H4 (cell line): ENCODE results near the gene HAPLN3. TPM values are rescaled to one million over a fixed set of nuclear protein-coding genes. Genes with fewer than 3 reads are reported as not detected.

Experiments
- DNase-seq: peaks from one replicate; pipeline ENCODE4 v3.0.0-alpha.2; 2015; ENCODE audit warnings: low spot score
- total RNA-seq: library from RNA; depleted of rRNA; stranded (reverse); fragments of >200 nt; shearing (Covaris generic); gene quantifications from 2 replicates; pipeline ENCODE4 v1.2.3, GENCODE V29; 2014

Gene HAPLN3
- total RNA-seq, 1 experiment from 2014 or later: 12.6 TPM

DNA sequence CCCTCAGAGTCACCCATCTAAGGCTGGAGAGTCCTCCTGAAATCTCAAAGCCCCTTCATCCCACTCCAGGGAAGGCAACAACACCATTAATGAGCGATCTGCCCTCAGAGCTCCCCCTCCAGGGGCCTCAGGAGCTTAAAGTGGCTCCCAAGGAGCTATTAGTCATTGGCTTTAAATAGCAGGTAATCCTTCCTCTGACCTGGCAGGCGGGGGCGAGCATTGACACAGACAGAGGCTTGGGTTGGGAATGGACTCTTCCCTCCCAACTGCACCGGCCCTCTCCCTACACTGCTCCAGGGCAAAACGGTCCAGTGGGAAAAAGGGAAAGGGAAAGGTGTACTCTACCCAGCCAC is 16.4 kb upstream of the HAPLN3 start:
- no peak for DNase-seq

DNA sequence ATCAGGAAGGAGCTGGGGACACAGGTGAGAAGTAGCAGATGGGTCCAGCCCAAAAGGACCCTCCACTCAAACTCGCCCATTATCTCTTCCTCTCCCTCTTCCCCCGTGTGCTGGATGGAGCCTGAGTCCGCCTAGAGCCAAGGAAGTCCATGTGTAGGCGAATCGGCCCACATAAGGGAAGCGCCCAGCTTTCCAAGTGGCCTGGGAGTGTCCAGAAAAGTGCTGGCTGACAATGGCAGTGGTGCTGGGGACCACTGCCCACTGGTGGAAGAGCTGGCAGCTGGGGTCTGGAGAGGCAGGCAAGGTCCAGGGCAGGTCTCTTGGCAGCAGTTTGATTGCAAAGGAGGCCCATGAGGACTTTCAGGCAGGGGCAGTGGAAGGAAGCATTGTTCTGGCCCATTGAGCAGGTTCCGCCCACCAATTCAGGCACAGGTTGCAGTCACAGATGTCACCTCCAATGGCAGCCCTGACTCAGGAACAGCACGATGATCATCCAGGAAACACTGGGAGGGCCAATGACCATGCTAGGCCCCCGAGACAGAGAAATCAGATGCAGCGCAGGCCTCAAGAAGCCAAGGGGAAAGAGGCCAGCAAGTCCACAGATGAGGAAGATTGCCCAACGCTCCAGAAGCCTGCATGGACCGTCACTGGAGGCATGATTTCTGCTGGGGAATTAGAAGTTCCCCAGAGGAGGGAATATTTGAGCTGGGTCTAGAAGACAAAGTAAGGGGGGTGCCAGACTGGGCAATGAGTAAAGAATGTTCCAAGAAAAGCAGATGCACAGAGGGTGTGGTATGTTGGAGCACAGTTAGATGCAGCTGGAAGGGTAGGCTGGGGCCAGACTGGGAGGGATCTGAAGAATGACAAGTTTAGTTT is 14.8 kb upstream of the HAPLN3 start:
- no peak for DNase-seq

DNA sequence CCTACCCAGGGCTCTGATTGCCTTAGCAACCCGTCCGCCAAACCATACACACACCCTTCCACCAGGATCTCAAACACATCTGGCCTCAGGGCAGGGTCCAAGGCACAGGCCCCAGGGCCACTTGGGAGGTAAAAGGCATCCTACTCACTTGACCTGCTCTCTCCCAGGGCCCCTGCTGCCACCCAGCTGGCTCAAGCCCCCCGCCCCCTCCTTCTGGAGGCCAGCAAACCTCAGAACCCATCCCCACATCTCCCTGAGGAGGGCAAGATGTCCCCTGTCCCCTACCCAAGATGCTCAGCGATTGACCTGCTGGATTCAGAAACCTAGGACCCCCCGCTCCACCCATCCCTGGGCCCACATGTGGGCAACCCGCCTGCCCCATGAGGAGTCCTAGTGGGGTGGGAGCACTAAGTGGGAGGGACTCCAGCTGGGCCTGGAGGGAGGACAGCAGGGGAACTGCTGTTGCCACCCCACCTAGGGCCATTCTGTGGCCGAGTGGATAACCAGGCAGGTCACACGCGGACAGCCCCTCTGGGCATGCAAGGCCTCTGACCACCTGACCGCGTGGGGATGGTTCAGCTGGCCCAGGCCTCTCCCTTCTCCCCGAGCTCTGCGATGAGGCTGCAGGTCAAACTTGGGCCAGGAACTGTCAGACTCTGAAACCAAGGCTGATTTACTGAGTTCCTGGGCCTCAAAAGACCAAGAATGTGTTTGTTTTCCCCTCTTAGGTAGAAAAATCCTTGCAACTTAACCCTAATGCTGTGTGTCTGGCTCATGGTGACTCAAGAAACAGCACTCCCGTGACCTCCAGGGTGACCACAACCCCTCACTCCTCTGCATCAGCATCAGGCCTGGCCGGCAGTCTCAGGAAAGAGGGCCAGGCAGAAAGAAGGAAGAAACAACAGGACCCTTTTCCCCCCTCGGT is 13.6 kb upstream of the HAPLN3 start:
- DNase-seq: no peak

DNA sequence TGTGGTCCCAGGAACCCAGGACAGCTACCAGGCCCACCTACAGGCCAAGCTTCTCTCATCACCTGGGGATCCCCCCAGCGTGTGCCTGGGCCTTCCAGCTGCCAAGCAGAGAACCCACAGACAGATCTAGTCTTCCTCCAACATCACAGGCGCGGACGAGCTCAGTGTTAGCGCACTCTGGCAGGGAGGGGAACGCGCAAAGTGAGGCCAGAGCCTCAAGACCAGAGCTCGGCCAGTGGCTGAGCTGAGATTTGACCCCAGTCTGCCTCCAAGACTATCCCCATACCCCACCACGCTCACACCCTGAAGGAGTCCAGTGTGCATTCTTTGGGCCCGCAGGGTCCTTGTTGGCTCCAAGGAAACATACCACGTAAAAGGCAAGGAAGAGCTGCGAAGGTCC is 12.8 kb upstream of the HAPLN3 start:
- DNase-seq: no peak

DNA sequence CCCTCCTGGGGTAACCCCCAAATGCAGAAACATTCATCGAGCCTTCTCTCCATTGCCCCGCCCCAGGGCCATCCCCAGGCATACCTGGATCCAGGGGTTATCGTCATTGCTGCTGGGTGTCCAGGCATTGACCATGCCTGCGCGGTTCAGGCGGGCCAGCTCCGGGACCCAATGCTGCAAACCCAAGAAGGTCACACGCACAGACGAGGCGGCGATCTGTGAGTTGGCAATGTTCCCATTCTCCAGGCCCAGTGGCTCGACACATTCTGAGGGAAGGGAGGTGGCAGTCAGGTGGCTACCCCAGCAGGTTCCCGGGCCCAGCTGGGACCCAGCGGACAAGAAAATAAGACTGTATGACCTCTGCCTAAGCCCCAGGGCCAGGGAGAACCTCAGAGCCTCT is 11.8 kb upstream of the HAPLN3 start:
- DNase-seq: no peak

DNA sequence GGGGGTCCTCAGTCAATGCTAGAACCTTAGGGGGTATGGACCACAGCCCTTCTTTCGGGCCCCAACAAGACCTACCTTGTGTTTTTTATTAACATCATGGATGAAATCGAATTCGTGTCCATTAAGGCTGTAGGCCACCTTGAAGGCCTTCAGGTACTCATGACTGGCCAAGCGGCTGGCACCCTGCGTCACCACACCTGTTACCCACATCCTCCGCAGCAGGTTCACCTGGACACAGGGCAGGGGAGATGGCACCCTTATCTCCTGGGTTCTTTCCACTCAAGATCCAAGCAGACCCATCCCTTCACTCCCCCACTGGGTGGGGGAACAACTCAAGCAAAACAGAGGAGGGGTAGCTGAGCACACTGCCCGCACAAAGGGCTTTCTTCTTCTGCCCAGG is 11.2 kb upstream of the HAPLN3 start:
- no peak for DNase-seq

DNA sequence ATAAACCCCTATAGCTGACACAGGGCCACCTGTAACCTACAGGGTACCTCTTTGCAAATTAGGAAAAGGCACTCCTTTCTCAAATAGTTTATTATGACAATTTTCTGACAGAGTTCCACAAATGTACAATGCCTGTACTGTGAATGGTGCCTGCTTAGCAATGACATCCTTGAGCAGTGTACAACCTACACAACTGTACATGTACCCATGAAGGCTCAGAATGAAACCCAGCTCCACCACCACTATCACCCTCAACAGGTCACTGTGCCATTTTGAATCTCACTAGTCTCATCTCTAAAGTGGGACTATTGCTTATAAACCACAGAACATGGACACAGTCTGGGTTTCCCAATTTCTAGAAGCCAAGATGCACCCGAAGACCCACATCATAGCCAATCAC is 10.8 kb upstream of the HAPLN3 start:
- no peak for DNase-seq

DNA sequence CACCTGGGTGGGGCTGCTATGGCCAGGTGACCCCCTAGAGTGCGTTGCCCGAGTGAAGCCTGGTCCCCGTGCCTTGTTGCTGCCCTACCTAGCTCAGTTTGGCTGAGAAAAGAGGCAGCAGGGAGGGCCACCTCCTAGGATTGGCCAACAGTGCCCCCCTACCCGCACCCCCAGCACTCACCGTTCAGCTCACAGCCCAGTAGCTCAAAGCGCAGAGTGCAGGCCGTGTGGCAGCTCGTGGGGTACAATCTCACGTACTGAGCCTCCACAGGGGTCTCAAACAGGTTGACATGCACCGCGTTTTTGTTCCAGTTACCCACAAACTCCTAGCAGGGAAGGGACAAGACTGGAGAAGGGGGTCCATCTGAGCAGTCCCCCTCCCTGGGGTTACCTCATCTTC is 10.2 kb upstream of the HAPLN3 start:
- no peak for DNase-seq

DNA sequence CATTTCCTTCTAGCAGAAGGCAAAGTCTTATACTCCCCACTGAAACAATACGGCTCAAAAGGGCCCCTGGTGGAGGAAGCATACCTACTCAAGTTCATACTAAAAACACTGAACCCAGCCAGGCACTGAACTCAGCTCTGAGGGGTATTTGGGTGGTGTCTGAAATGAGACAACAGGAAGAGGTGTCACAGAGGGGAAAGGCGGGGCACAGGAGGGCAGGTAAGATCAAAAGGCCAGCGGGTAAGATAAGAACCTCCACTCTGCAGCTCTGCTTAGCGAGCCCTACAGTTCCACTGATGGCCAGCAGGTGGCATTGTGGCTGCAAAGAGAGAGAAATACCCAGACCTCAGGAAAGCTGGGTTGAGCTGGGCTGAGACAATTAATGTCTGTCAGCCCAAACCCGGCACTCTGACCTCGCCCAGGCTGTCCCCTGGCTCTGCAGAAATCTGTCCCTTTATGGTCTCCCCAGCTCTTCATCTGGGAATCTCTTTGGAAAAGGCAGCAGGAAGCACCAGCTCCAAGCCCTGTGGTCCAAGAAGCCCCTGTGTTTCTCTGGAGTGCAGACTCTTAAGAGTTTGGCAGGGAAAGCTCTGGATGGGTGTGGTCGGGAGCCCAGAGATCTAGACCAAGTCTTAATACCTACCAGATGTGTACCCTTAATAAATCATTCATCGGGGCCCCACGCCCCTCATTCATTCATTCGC is 9.4 kb upstream of the HAPLN3 start:
- DNase-seq: peak; percentile 58

DNA sequence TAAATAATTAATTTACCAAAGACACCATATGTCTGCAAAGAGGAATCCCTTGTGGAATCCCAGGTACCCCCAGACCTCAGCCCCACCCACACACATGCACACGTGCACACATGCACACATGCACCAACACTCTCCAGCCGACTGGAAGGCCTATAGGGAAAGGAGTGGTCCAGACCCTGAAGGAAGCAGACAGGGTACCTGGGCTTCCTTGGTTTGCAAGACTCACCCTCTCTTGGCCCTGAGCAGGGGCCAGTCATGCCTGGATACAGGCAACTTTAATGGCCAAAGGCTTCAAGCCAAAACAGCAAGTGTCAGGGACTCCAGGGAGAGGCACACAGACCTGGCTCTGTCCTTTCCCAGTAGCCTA is 8.9 kb upstream of the HAPLN3 start:
- DNase-seq: no peak

DNA sequence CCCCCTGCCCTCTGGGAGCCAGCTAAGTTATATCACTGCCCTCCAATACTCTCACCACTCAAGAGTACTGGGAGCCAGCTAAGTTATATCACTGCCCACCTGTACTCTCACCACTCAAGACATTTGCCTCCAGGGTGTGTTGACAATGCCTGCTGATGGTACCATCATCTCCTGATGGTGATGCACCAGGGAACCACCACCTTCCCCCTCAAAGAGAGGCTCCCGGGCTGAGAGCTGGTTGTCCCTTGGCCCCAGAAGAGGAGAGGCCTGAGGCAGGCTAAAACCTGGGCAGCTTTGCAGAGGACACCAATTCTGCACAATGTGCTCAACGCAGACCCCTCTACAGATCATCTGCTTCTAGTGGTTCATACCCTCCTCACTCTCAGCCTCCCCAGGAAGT is 7.5 kb upstream of the HAPLN3 start:
- no peak for DNase-seq

DNA sequence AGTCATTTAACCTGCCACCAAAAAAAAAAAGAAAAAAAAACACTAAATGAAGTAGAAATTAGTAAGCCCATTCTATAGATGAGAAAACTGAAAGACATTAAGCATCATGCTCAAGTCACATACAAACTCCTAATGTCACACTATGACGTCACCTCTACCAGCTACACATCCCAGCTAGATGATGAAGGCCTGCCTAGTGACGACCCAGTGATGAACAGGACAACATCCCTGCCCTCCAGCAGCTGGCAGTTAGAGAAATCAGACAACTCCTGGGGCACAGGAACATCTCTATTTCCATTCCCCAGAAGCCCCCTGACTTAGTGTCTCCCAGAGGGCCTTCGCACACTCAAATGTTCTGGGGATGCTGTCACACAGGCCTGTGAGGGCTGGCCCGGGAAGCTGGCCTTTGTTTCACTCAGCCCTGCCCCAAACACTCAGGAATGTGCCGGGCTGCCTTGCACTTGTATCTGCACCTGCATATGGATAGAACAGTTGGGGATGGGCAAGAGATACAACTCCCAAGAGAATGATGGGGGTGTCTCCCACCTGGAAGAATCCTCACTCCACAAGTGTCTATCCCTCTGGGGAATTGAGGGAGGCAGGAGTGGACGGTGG is 7.0 kb upstream of the HAPLN3 start:
- DNase-seq: no peak

DNA sequence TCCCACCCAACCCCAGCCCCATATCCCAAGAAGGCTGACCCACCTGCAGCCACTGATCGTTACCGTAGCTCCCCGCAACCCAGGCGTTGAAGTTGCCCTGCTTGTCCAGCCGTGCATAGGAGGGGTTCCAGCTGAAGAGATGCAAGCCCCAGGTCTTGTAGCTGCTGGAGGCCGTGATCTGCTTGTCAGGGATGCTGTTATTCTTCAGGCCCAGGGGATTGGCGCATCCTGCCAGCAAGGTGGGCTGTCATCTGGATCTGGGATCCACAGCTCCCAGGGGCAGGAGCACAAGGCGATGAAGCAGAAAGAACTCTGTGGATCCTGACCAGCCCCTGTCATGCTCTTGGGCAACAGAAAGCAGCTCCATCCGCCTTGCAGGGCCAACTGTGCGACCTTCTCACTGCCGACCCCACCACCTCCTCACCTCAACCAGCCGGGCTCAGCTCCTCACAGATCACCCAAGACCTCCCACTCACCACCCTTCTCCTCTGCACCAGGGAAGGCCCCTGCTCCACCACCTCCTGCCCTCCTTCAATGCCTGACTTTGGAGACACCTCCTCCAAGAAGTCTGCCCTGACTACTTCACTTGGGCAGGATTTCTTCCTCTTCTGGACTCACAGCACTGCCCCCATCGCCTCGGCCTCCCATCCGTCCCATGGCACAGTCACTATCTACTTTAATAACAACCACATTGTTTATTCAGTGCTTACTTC is 6.3 kb upstream of the HAPLN3 start:
- DNase-seq: no peak

DNA sequence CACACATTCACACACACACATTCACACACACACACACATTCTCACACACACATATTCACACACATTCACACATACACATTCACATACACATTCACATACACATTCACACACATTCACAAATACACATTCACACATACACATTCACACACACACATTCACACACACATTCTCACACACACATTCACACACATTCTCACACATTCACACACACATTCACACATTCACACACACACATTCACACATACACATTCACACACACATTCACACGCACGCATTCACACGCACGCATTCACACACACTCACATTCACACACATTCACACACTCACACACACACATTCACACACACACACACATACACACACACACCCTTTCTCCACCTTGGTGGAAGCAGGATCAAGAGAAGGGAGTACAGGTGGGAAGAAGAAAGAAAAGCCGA is 5.7 kb upstream of the HAPLN3 start:
- DNase-seq: no peak

DNA sequence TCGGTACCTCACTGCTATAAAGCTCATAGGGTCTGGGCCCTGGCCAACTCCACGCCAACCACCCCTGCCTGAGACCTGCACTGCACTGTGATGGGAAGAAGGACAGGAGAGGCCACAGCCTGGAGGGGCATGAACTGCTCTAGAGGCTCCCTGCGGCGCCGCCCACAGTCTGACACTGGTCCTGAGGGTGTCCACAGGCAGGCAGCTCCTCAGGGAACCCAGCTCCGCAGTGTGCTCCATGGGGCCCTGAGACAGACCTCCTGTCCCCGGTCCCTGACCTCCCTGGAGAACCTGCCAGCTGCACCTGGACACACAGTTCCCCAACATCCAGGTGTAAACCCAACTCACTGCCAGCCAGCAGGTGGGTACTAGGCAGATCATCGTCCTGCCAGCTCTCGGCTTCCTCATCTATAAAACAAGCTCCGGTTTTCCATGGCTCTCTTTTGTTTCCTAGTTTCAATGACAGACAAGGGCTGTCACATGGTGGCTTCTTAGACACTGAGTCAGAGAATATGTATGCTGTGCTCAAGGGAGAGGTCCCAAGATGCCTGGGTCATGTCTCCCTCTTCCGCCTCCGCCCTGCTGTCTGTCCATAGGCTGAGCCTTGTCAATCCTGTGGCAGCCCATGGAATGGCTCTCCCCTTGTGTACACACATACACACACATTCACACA is 5.1 kb upstream of the HAPLN3 start:
- DNase-seq: no peak

DNA sequence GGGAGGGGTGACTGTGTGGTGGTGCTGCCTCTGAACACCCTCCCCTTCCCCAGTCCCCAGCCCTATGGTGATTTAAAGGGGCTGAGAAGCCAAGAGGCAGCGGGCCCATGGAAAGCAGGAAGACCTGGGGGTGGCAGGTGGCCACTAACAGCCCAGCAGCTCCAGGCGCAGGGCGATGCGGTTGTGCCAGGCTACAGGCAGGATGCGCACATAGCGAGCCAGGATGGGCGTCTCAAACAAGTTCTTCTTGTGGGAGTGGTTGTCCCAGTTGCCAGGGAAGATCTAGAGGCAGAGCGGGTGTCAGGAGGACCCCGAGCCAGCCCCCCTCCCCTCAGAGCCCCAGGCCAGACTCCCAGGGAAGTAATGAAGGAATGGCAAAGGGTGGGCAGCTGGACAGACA is 3.9 kb upstream of the HAPLN3 start:
- no peak for DNase-seq

DNA sequence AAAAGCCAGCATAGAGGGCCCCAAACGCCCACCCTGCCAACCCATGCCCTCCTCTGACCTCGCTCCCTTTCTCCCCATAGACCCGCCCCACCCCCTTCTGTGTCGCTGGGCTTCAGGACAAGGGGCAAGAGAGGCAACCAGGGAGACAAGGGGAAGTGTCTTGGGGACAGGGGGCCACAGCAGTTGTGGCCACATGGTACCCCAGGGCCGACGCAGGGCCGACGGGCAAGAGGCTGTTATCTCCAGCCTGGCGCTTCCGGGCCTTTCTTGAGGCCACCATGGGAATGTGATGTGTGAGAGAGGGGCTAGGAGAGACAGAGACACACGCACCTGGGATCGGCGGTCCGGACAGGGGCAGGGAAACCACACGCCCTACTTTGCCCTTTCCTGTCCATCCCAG is 3.4 kb upstream of the HAPLN3 start:
- DNase-seq: no peak

DNA sequence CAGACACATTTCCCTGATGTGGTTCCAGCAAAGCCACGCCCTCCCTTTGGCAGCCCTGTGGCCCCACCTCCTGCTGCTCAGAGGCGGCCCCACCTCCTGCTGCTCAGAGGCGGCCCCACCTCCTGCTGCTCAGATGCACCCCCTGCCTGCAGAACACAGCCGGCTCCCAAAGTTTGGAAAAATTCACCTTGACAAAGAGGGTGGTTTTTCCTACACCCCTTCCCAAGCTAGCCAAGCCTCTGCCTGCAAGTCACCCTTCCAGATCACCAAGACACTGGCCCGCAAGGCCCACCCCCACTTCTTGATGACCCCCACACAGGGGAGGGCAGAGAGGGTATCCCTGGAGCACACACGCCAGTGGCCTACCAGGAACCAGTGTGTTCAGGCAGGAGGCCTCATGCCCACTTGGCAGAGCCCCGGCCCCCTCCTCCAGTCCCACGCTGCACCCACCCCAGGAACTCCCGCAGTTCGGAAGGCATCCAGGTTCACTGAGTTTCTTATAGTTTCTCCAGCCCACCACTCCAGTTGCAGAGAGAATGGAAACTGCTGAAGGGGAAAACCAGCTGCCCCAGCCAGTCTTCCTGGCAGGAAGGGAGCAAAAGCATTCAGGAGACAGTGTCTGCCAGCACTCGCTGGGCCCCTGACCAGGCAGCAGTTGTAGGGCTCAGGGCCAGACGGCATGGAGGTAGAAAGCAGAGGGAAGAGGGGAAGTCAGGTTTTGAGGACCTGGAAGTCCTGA is 2.3 kb upstream of the HAPLN3 start:
- peak; percentile 88 for DNase-seq

DNA sequence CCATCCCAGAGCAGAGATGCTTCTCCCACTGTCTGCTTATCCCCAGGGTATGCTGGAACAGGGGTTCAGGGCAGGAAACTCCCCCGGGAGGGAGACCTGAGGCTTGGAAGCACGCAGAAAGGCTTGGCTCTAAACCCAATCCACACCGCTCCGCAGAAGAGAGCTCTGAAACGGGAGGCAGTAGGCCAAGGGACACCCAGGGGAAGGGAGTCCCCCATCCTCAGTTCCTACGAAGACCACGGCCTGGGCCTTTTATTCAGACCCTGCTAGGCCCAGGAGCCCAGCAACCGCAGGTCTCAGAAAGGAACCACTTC is 1.8 kb upstream of the HAPLN3 start:
- no peak for DNase-seq

DNA sequence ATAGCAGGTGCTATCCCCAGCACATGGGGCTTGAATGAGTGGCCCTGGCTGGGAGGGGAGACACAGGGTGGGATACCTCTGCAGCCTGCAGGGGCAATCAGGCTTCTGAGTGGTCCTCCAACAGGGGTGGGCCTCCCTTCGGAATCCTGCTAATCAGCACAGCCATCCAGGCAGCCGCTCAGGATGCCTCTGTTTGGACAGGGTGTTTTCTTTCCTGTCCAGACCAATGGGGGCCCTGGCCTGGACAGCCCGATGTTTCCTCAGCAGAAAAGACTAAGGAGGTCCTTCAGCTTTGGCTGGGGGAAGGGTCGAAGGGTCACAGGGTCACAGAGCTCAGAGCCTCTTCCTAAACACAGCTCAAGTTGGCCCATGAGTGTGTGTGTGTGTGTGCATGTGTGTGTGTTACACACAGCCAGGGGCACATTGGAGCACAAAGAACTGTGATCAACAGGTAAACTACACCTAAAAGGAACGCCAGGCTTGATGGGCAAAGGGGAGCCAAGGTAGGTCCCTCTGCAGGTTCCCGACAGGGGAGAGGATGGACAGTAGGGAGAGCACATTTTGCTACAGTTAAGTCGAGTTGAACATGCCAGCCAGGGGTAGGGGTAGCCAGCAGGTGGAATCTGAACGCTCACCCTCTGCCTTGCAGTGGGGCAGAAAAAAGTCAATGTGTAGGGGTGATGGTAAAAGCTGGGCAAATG is 1.1 kb upstream of the HAPLN3 start:
- DNase-seq: no peak
